Mucosa of descending colon (tissue), 3 donors: ENCODE results near the gene SLC25A33. TPM values are rescaled to one million over a fixed set of nuclear protein-coding genes. Genes with fewer than 3 reads are reported as not detected.
"Not testable (repeated sequence)": the region's sequence is repeated elsewhere in the genome, so short reads cannot be mapped to it uniquely, and the experiment has no call there.

Source experiments
- ATAC-seq: fragments of 200-7000 bp; cut with Tn5 transposase; one replicate; pipeline ENCODE4 v1.9.1; 2020; ENCODE audit warnings: mild to moderate bottlenecking, moderate library complexity
- DNase-seq, 3 donors: peaks; one replicate each; pipeline ENCODE4 v3.0.0-alpha.2; 2020
- H3K36me3 ChIP-seq: fragments of 200-600 bp; one replicate; pipeline ENCODE4 v1.8.0; 2021; ENCODE audit warnings: low read depth, mild to moderate bottlenecking
- H3K4me1 ChIP-seq: fragments of 200-600 bp; one replicate; pipeline ENCODE4 v1.8.0; 2021; ENCODE audit warnings: low read depth, mild to moderate bottlenecking
- H3K4me3 ChIP-seq: fragments of 200-600 bp; one replicate; pipeline ENCODE4 v1.8.0; 2021; ENCODE audit warnings: mild to moderate bottlenecking
- H3K9me3 ChIP-seq: fragments of 200-600 bp; one replicate; pipeline ENCODE4 v1.8.0; 2021; ENCODE audit warnings: mild to moderate bottlenecking
- CTCF ChIP-seq: fragments of 200-600 bp; IDR thresholded peaks from one replicate; pipeline ENCODE4 v1.8.0; 2022; ENCODE audit warnings: antibody characterized with exemption, mild to moderate bottlenecking
- intact Hi-C, 2 donors: fragments of 100-400 bp; cut with DNase I in 1 of 2; cut with micrococcal nuclease in 1 of 2; formaldehyde crosslinking; loops; one replicate each; pipeline versions ENCODE4 v1.11.0 to v1.11.1; 2022; cut with DNase I, micrococcal nuclease
- total RNA-seq, 3 donors: library from RNA; stranded (reverse); fragmentation: NEBNext Ultra II Directional in 2 of 3; extraction: Animal tissue kit (Norgen Biotek cat#: 25700) in 2 of 3; gene quantifications; one replicate each; pipeline versions ENCODE4 v1.2.1 to v1.2.4, GENCODE V29; 2021 to 2023
- donor health status: DM: no; HTN: no; CAD: no; lungs with moderate emphysema.
- donor health status: DM: no; HTN: no; CAD: no.
- donor health status: DM: no; HTN: yes; CAD: no.

Gene SLC25A33
- total RNA-seq, 3 donors from 2014 or later: 4.8 to 5.9 (median 5.7) TPM

- ATAC-seq (no peak), DNase-seq (no peak)
- intact Hi-C loops: no loop called here
- H3K36me3 ChIP-seq: no peaks in the 10 kb centered on the region
- H3K4me1 ChIP-seq: no peaks in the 10 kb centered on the region
- H3K4me3 ChIP-seq: no peak overlapping the region
- no peaks in the 10 kb centered on the region for H3K9me3 ChIP-seq
- TF ChIP-seq CTCF: no peak
These were observed 81.8 kb downstream of the SLC25A33 start for GRCh38 chr1:9621032-9621431.

- Histone ChIP-seq H3K36me3 (no peaks in the 10 kb centered on the region), H3K4me1 (peaks cover 3% of the 10 kb centered on the region), H3K9me3 (no peaks in the 10 kb centered on the region), H3K4me3 (no peak overlapping the region)
- intact Hi-C loops: no loop called here
- DNase-seq (no peak), ATAC-seq (no peak)
- no peak for TF ChIP-seq CTCF
These were observed 84.8 kb downstream of the SLC25A33 start for GRCh38 chr1:9624081-9624480.

GRCh38 chr1:9625030-9625429, 85.8 kb downstream of the SLC25A33 start:
- ATAC-seq, H3K9me3 ChIP-seq, intact Hi-C loops: not testable (repeated sequence)

GRCh38 chr1:9626201-9626608, 86.9 kb downstream of the SLC25A33 start:
- Histone ChIP-seq H3K4me3 (no peak overlapping the region), H3K9me3 (no peaks in the 10 kb centered on the region), H3K4me1 (peaks cover 3% of the 10 kb centered on the region), H3K36me3 (no peaks in the 10 kb centered on the region)
- intact Hi-C loops: no loop called here
- ATAC-seq (no peak), DNase-seq (no peak)
- TF ChIP-seq CTCF: no peak

More at GRCh38 chr1:9625030-9625429, 85.8 kb downstream of the SLC25A33 start:
- not testable (repeated sequence) for H3K4me3 ChIP-seq, H3K4me1 ChIP-seq, DNase-seq, H3K36me3 ChIP-seq

- no peaks in the 10 kb centered on the region for H3K9me3 ChIP-seq
- no peak for TF ChIP-seq CTCF
- DNase-seq: peak; percentile 28 to 78 (median 44)
- no peaks in the 10 kb centered on the region for H3K36me3 ChIP-seq
- peaks cover 3% of the 10 kb centered on the region for H3K4me1 ChIP-seq
- intact Hi-C loops: no loop called here
- peak; percentile 39 for ATAC-seq
- no peak overlapping the region for H3K4me3 ChIP-seq
These were observed 89.5 kb downstream of the SLC25A33 start for GRCh38 chr1:9628541-9629444.

GRCh38 chr1:9629445-9630201, 90.4 kb downstream of the SLC25A33 start:
- ATAC-seq (peak; percentile 69), DNase-seq (peak; percentile 60 to 91 (median 69))
- intact Hi-C loops: loop anchor here in 1 of 2 donors (10.0 kb wide), 1 partner anchor 235 kb away; no protein-coding TSS in a partner anchor
- H3K4me3 ChIP-seq: no peak overlapping the region
- H3K36me3 ChIP-seq: no peaks in the 10 kb centered on the region
- peaks cover 3% of the 10 kb centered on the region for H3K4me1 ChIP-seq
- TF ChIP-seq CTCF: no peak
- no peaks in the 10 kb centered on the region for H3K9me3 ChIP-seq
